GM18867 (cell line): ENCODE data around the gene TMEM141.
"Not testable (repeated sequence)": the region's sequence is repeated elsewhere in the genome, so short reads cannot be mapped to it uniquely, and the experiment has no call there.

Experiments
- ATAC-seq: cut with Tn5 transposase; IDR thresholded peaks from one replicate; pipeline ENCODE4 v1.9.1; 2021; ENCODE audit warnings: mild to moderate bottlenecking, moderate library complexity; ENCODE audit not compliant: unreplicated experiment

The TMEM141 gene

GRCh38 chr9:136829981-136830885 lies 39.1 kb downstream of the TMEM141 start:
- ATAC-seq, result no peak

- ATAC-seq, result no peak
Observed at GRCh38 chr9:136831002-136831719, 40.0 kb downstream of the TMEM141 start.

GRCh38 chr9:136831720-136832104 lies 40.6 kb downstream of the TMEM141 start:
- no peak for ATAC-seq

GRCh38 chr9:136832581-136832980 lies 41.4 kb downstream of the TMEM141 start:
- no peak for ATAC-seq

GRCh38 chr9:136833381-136834048 lies 42.4 kb downstream of the TMEM141 start:
- ATAC-seq, result not testable (repeated sequence)

GRCh38 chr9:136835162-136835931 lies 44.2 kb downstream of the TMEM141 start:
- ATAC-seq, result no peak

- no peak for ATAC-seq
Observed at GRCh38 chr9:136835932-136836904, 45.1 kb downstream of the TMEM141 start.

- ATAC-seq, result no peak
Observed at GRCh38 chr9:136837146-136837855, 46.2 kb downstream of the TMEM141 start.

GRCh38 chr9:136837856-136838277 lies 46.7 kb downstream of the TMEM141 start:
- not testable (repeated sequence) for ATAC-seq

- ATAC-seq, result no peak
Observed at GRCh38 chr9:136838314-136839228, 47.4 kb downstream of the TMEM141 start.

- no peak for ATAC-seq
Observed at GRCh38 chr9:136839229-136840139, 48.3 kb downstream of the TMEM141 start.

- no peak for ATAC-seq
Observed at GRCh38 chr9:136840140-136840876, 49.2 kb downstream of the TMEM141 start.

- ATAC-seq, result no peak
Observed at GRCh38 chr9:136840877-136841645, 49.9 kb downstream of the TMEM141 start.

- ATAC-seq, result not testable (repeated sequence)
Observed at GRCh38 chr9:136841646-136842379, 50.7 kb downstream of the TMEM141 start.
